AG04450 (cell line): ENCODE data around the gene CDK14. TPM values are rescaled to one million over a fixed set of nuclear protein-coding genes. Genes with fewer than 3 reads are reported as not detected.

Source experiments
- CTCF ChIA-PET: fragments of 300-600, 350-600 bp; formaldehyde crosslinking; extraction: SDS; loops from one replicate; lab custom pipeline; 2022; ENCODE audit warnings: antibody characterized with exemption, inconsistent platforms; lab: Charles Lee
- POLR2A ChIA-PET: fragments of 350-600 bp; formaldehyde crosslinking; extraction: SDS; loops from one replicate; lab custom pipeline; 2021; ENCODE audit warnings: antibody characterized with exemption, inconsistent platforms; lab: Yijun Ruan, JAX
- DNase-seq: peaks from one replicate; pipeline ENCODE4 v3.0.0-alpha.2; 2011; ENCODE audit warnings: low read depth, low spot score
- H3K27ac ChIP-seq: one replicate; pipeline ENCODE4 v1.5.1; 2012; ENCODE audit warnings: low read depth, low read length, control low read depth
- H3K27me3 ChIP-seq: one replicate; pipeline ENCODE4 v1.6.0; 2012; ENCODE audit warnings: low read length; ENCODE audit not compliant: control insufficient read depth, insufficient read depth
- H3K4me3 ChIP-seq: 2 replicates; pipeline ENCODE4 v1.5.1; 2011; ENCODE audit warnings: mild to moderate bottlenecking, low read depth, low read length, control low read depth
- H3K9me3 ChIP-seq: 2 replicates; pipeline ENCODE4 v1.5.1; 2012; ENCODE audit warnings: low read length; ENCODE audit not compliant: control insufficient read depth, insufficient read depth
- CTCF ChIP-seq: IDR thresholded peaks from 2 replicates; pipeline ENCODE4 v1.5.1; 2011; ENCODE audit warnings: low read depth, low read length, control low read depth, inconsistent platforms
- polyA plus RNA-seq: library from polyadenylated mRNA; depleted of rRNA; stranded (reverse); fragments of >200 nt; gene quantifications from 2 replicates; pipeline ENCODE4 v1.2.3, GENCODE V29; 2011

Gene CDK14
- polyA plus RNA-seq, 1 experiment = 28.4 TPM

GRCh38 chr7:90719155-90719554, 123.0 kb downstream of the CDK14 start:
- no peak for TF ChIP-seq CTCF
- CTCF ChIA-PET = interaction anchor here (1.1 to 2.1 kb wide), 2 partner anchors 17 to 315 kb away, joined by 3 to 6 read pairs; no protein-coding TSS in a partner anchor
- DNase-seq = no peak
- POLR2A ChIA-PET = no interaction called here
- Histone ChIP-seq H3K27me3 (no peaks in the 10 kb centered on the region), H3K4me3 (no peak overlapping the region), H3K27ac (no peak overlapping the region), H3K9me3 (no peaks in the 10 kb centered on the region)

GRCh38 chr7:90720984-90721760, 125.1 kb downstream of the CDK14 start:
- Histone ChIP-seq H3K4me3 (no peak overlapping the region), H3K27ac (no peak overlapping the region), H3K27me3 (no peaks in the 10 kb centered on the region), H3K9me3 (no peaks in the 10 kb centered on the region)
- POLR2A ChIA-PET = no interaction called here
- TF ChIP-seq CTCF = no peak
- CTCF ChIA-PET = interaction anchor here (0.7 to 0.9 kb wide), 3 partner anchors 13 to 47 kb away, joined by 3 read pairs; no protein-coding TSS in a partner anchor
- DNase-seq = no peak

- Histone ChIP-seq H3K27ac (no peak overlapping the region), H3K27me3 (no peaks in the 10 kb centered on the region), H3K4me3 (no peak overlapping the region), H3K9me3 (no peaks in the 10 kb centered on the region)
- POLR2A ChIA-PET = no interaction called here
- no peak for DNase-seq
- TF ChIP-seq CTCF = no peak
- CTCF ChIA-PET = interaction anchor here (0.9 kb wide), 1 partner anchor 14 kb away, joined by 3 read pairs; no protein-coding TSS in a partner anchor
These were observed 125.8 kb downstream of the CDK14 start for GRCh38 chr7:90721869-90722431.

GRCh38 chr7:90723233-90723632, 127.1 kb downstream of the CDK14 start:
- no peak for DNase-seq
- Histone ChIP-seq H3K27ac (no peak overlapping the region), H3K9me3 (no peaks in the 10 kb centered on the region), H3K4me3 (no peak overlapping the region), H3K27me3 (no peaks in the 10 kb centered on the region)
- ChIA-PET POLR2A (no interaction called here), CTCF (interaction anchor here (0.7 kb wide), 1 partner anchor 94 kb away, joined by 3 read pairs; no protein-coding TSS in a partner anchor)
- no peak for TF ChIP-seq CTCF

- CTCF ChIA-PET = no interaction called here
- H3K27me3 ChIP-seq = no peaks in the 10 kb centered on the region
- H3K4me3 ChIP-seq = no peak overlapping the region
- no peak overlapping the region for H3K27ac ChIP-seq
- no peak for TF ChIP-seq CTCF
- H3K9me3 ChIP-seq = no peaks in the 10 kb centered on the region
- POLR2A ChIA-PET = no interaction called here
- no peak for DNase-seq
These were observed 127.7 kb downstream of the CDK14 start for GRCh38 chr7:90723866-90724265.
